Measurements from ENCODE around the gene BCAM.
"Not testable (repeated sequence)": the region's sequence is repeated elsewhere in the genome, so short reads cannot be mapped to it uniquely, and the experiment has no call there.

The BCAM gene

DNA sequence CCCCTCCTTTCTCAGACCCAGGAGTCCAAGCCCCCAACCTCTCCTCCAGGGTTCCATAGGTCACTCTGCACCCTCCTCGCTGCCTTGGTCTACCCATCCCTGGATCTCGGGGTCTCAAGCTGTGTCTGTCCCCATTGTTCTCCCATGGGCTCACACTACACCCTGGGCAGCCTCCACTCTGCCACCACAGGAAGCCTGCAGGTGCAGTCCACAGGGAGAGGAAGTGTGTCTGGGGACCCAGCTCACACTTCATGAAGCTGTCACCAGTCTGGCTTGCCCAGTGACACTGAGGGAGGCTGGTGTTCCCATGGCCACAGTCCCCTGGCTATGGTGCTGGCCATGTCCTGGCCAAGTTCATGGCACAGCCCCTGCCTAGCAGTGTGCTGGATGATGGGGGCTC lies 42.5 kb downstream of the BCAM start:
- no peak for FAIRE-seq

DNA sequence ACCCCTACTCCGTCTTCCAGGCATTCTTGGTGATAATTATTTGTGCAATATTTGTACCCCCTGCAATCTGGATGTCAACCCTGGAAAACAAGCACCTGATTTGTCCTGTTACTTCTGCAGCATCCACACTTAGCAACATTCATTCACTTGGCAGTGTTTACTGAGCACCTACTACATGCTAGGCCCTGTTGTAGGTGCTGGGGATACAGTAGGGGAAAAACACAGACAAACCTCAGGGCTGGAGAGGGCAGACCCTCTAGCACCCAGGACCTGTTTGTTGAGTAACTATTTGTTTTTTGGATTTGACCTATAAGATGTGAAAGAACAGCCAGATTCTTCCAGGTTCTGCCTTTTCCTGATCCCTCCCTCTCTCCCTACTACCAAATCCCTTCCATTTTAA lies 46.7 kb downstream of the BCAM start:
- FAIRE-seq: no peak

DNA sequence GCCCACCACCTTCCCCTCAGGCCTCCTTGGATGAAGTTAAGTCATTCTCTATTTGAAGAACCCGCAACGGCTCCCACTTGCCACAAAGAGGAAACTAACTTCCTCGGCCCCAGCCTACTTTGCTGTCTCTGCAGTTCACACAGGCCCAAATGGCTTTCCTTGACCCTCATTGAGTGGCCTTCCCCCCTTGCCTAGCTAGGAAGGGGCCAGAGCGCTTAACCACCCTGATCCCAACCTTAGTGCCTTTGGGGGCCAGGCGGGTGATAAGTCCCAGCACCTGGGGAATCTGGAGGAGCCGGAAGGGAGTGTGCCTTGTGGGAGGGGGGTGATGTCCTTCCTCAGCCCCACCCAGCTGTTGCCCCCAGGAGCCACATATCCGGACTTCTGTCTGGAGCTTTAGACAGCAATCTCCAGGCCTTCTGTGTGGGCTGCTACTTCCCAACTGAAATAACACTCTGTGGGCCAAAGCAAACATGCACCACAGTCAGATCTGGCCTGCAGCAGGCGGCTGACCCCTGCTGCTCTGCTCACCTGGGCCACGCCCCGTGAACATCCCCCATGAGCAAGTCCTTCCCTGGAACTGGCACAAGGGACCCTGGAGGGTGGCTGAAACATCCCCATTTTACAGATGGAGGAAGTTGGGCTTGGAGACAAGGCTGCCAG lies 47.6 kb downstream of the BCAM start:
- no peak for FAIRE-seq

DNA sequence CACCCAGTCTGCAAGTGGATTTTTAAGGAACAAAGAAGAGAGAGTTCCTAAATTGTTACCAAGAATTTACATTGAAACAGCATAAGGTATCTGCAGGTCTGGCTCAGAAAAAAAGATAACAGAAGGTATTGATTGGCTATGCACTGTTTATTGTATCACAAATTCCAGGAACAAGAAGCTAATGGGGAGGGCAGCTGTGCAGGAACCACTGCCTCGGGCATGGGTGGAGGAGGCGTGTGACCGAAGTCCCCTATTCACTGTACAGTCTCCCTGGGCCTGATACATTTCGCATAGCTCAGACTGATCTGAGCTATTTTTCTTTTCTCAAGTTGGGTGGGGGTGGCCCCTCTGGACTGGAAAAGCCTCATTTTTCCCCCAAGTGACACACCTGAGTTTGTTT lies 48.9 kb downstream of the BCAM start:
- FAIRE-seq: no peak

DNA sequence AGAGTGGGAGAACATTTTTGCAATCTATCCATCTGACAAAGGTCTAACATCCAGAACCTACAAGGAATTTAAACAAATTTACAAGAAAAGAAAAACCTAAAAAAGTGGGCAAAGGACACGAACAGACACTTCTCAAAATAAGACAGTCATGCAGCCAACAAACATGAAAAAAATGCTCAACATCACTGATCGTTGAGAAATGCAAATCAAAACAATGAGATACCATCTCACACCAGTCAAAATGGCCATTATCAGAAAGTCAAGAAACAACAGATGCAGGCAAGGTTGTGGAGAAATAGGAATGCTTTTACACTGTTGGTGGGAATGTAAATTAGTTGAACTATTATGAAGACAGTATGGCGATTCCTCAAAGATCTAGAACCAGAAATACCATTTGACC lies 52.7 kb downstream of the BCAM start:
- FAIRE-seq: not testable (repeated sequence)

DNA sequence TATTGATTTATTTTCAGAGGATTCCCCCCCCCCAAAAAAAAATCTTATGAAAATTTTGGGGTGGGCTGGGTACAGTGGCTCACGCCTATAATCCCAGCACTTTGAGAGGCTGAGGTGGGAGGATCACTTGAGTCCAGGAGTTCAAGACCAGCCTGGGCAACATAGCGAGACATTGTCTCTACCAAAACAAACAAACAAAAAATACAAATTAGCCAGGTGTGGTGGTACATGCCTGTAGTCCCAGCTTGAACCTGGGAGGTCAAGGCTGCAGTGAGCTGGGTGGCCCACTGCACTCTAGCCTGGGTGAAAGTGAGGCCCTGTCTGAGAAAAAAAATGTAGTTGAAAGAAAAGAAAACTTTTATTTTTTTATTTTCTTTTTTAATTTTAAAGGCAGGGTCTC lies 55.1 kb downstream of the BCAM start:
- no peak for FAIRE-seq

DNA sequence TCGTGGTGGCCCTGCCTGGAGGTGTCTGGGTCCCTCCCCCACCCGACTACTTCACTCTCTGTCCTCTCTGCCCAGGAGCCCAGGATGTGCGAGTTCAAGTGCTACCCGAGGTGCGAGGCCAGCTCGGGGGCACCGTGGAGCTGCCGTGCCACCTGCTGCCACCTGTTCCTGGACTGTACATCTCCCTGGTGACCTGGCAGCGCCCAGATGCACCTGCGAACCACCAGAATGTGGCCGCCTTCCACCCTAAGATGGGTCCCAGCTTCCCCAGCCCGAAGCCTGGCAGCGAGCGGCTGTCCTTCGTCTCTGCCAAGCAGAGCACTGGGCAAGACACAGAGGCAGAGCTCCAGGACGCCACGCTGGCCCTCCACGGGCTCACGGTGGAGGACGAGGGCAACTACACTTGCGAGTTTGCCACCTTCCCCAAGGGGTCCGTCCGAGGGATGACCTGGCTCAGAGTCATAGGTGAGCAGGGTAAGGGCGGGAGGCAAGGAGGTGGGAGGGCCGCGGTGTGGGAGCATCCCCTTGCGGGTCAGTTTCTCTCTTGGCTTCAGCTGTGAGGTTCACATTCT lies 56.4 kb downstream of the BCAM start:
- FAIRE-seq: no peak

DNA sequence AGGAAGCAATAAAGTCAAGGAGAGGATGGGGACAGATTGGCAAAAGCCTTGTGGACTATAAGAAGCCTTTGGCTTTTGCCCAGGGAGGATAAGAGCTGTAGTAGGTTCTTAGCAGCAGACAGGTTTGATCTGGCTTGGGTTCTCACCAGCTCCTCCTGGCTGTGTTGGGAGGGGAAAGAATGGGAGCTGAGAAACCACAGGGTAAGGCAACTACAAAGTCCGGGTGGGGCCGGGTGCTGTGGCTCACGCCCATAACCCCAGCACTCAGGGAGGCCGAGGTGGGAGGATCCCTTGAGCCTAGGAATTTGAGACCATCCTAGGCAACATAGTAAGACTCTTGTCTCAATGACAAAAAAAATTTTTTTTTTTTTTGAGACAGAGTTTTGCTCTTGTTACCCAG lies 57.8 kb downstream of the BCAM start:
- FAIRE-seq: no peak

DNA sequence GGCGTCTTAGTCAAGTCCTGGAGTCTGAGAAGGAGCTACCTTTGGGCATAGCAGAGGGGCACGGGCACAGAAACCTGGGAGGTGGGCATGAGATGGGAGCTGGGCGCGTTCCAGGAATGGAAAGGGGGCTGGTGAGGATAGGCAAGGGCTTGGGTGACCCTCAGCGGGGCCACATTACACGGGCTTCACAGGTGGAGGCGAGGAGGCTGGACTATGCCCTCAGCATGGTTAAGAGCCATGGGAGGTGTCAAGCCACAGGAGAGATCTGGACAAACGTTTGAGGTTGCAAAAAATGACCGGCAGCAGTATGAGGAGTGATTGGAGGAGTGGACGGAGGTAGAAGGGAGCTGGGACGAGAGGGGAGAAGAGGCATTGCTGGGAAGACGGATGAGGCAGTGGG lies 58.7 kb downstream of the BCAM start:
- no peak for FAIRE-seq

DNA sequence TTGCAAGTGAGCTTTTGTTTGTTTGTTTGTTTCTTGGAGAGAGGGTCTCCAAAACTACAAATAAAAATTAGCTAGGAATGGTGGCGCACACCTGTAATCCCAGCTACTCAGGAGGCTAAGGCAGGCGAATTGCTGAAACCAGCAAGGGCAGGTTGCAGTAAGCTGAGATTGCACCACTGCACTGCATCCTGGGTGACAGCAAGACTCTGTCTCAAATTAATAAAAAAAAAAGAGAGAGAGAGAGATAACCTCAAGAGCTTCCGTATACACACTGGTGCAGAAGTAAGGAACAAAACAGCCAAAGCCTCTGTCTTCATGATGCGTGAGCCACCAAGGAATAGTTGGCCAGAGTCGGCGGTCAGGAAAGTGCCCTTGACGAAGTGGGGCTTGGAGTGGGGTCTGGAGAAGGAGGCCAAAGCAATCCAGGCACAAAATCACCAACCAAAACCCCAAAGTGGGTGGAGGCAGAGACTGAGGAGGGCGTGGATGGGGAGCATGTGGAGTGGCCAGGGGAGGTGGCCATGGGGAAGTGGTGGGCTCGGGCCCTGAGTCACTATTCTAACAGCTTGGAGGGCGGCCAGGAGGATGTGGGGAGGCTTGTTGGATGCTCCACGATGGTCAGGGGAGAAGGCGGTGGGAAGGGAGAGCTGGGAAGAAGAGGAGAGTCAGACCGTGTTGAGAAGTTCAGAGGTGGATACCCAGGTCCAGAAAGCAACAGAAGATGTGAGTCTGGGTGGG lies 61.0 kb downstream of the BCAM start:
- no peak for FAIRE-seq

Measured in colon (tissue), 2 donors.